Effector CD8-positive, alpha-beta T cell (primary cell): ENCODE results near the gene ESRP2.
A peak's percentile ranks its signal among the peaks of the same experiment; 100 is the strongest.

Experiments used
- DNase-seq: peaks from one replicate; lab custom pipeline; 2025; lab: John Stamatoyannopoulos, UW

Gene ESRP2

DNA sequence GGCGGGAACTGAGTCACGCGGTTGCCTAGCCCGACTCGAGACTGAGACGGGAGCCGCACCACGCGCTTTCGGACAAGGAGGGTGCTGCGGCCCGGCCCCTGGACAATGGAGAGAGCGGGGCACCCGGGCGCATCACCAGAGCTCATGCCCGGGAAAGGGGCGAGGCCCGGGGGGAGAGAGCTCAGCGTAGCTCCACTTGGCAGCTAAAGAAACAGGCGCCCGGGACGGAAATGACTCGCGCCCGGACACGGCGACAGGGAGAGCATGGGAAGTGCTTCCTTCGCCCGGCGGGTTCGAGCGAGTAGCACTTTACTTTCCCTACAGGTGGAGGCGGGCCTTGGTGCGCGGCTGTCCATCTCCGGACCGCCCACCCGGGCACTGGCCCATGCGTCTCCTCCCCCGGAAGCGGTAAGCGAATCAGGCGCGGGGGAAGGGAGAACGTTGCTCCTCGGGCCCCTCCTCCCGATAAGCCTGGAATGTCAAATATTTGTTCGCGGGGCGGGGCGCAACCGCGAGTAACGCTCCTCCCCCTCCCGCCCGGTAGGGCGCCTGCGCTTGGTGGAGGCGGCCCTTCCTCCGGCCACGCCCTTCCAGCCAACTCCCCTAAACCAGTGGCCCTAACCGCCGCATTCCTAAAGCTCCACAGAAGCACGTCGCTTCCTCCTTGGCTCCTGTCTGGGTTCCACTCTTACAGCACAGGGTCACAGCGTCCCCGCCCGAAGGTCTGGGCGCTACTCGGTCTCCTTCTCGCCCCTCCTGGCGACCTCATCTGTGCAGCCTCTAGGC is 1.5 kb upstream of the ESRP2 start:
- DNase-seq = peak; percentile 83

GRCh38 chr16:68236826-68237242 is 907 bp upstream of the ESRP2 start:
- no peak for DNase-seq

GRCh38 chr16:68236137-68236825 is 354 bp upstream of the ESRP2 start:
- peak; percentile 43 for DNase-seq

DNA sequence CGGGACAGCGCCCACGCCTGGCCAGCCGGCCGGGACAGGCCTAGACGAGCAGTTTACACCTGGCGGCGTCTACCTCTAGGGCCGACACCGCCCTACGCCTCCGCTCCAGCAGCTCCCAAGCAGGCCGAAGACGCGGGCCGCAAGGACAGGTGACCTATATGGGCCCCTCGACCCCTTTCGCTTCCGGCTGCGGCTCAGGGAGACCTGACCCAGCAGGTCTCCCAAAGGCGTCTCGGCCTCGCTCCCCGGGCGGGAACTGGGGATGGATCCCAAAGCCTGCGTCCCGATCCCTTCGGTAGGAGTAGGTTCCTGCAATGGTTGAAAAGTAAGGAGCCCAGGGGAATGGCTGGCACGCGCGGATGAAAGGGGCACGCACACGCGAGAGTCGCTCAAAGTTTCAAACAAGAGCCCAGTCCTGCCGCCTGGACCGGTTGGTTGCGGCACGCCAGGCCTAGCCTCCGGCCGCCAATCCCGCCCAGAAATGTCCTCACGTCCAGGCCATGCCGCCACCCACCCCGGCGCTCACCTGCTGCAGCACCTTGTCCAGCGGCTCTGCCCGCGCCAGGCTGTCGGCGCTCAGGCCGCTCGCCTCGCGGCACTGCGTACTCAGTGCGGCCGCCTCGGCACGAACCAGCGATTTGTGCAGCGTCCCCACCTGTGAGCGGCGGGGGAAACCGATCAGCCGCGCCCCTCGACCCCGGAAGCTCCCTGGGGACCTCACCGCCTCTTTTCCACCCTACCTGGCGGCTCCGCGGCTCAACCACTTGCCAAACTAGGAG is 630 bp downstream of the ESRP2 start:
- DNase-seq = no peak

- DNase-seq = no peak
These were observed 1.5 kb downstream of the ESRP2 start for GRCh38 chr16:68234188-68235107.

DNA sequence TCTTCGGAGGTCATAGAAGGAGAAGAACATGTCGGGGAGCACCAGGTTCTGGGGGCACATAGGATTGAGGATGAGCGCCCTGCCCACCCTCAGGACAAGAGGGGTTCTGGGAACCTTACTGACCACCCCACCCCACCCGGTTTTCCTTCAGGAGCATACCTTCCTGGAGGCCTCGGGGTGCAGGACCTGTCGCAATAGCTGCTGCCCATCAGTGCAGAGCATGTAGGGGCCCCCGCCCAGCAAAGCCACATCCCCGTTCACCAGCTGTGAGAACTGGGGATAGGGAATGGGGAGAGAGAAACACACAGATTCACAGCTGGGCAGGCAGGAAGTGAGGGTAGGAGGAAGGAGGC is 2.1 kb downstream of the ESRP2 start:
- DNase-seq = no peak

DNA sequence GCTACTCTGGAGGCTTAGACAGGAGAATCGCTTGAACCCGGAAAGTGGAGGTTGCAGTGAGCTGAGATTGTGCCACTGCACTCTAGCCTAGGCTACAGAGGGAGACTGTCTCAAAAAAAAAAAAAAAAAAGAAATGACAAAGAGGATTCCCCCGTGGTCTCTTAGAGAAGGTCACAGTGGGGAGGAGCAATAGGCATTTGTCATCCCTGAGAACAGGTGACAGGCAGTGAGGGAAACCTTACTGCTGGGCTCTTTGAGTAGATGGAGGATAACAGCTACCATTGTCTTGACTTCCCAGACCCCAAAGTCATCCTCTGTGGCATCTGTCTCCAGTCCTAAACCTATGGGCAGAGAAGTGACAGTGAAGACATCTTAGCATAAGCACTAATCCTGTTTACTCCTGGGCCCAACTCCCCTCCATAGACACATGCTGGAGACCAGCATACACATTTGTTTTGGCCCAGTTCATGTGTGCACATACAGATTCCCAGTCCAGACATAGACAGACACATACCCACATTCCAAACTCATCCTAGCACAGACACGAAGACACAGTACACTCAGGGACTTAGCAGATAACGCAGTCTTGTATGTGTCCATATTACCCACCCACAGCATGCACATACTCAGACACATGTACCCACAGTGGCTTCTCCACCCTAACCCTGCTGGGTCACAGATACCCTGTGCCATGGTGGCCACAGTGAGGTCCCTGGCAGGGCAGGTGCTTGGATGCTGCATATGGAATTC is 2.7 kb downstream of the ESRP2 start:
- DNase-seq = no peak

GRCh38 chr16:68232335-68232734 is 3.6 kb downstream of the ESRP2 start:
- no peak for DNase-seq

DNA sequence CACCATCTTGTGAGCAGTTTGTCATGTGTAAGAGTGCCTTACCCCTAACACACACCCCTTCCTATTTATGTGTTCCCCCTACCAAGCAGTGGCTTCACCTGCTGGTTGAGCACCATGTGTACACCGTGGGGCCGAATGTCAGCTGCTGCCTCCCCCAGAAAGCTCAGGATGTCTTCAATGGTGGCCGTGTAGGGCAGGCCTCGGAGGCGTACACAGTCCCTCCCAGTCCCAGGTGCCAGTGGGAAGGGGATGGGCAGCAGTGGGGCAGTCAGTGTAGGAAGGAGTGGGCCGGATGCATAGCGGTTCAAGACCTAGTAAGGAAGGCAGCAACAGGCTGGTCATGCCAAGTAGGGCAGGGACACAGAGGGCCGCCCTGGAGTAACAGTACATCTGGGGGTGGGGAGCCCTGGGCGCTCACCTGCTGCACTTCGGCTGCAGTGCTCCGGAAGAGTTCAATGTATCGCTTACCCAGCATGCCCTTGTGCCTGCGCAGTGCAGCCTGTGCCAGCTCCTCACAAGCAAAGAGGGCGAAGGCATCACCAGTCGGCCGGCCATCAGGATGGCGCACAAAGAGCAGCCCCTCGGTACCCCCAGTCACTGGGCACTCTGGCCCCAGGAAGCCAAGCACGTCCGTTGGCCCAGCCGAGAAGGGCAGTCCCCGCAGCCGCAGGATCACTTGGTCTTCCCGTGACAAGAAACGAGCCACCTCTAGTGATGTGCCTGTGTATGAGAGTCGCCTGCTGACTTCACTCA is 4.4 kb downstream of the ESRP2 start:
- no peak for DNase-seq

GRCh38 chr16:68230956-68231355 is 5.0 kb downstream of the ESRP2 start:
- no peak for DNase-seq

DNA sequence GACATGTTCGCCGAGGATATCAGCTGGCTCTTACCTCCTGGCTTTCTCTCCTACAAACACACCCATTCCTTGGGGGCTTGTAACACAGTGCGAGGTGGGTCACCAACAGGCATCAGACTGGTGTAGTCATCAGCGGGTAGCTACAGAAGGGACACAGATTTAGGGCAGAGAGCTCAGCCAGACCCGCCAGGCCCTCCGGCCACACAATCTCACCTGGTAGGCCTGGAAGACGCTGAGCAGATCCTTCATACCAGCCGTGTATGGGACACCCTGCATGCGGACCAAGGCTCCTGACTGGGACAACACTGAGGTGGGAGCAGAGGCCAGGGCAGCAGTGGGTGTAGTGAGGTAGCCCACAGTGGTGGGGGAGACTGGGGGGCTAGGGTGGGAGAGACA is 5.8 kb downstream of the ESRP2 start:
- no peak for DNase-seq

DNA sequence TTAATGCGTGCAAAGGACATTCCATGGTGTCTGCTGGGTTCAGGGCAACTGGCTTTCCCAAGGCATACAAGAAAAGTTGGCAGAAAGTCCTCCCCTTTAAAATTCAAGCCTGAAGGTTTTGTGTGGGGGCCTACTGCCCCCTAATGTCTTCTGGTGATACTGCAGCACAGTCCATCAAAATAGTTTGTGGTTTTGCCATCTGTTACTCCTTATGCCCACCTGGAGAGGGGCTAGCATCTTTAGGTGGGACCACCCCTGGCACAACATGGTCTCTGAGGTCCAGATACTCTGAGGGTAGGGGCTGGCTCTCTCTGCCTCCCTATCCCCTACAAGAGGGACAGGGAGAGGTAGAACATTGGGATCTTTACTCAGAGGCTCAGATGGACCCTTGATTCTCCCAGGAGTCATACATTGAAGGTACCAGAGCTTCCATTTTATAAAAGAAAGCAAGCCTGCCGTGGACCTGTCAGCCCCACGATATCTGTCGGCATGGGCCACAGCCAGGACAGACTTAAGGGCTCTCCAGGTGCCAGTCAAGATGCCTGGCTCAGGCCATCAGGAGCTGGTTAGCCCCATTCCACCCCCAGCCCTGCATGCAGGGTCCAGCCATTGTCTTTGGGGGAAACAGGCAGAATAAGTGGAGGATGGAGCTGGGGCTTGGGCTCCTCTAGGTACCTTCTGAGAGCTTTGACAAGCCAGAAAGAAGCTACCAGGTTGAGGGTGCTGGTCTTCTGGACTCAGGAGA is 6.3 kb downstream of the ESRP2 start:
- peak; percentile 24 for DNase-seq

GRCh38 chr16:68228652-68229051 is 7.3 kb downstream of the ESRP2 start:
- no peak for DNase-seq

DNA sequence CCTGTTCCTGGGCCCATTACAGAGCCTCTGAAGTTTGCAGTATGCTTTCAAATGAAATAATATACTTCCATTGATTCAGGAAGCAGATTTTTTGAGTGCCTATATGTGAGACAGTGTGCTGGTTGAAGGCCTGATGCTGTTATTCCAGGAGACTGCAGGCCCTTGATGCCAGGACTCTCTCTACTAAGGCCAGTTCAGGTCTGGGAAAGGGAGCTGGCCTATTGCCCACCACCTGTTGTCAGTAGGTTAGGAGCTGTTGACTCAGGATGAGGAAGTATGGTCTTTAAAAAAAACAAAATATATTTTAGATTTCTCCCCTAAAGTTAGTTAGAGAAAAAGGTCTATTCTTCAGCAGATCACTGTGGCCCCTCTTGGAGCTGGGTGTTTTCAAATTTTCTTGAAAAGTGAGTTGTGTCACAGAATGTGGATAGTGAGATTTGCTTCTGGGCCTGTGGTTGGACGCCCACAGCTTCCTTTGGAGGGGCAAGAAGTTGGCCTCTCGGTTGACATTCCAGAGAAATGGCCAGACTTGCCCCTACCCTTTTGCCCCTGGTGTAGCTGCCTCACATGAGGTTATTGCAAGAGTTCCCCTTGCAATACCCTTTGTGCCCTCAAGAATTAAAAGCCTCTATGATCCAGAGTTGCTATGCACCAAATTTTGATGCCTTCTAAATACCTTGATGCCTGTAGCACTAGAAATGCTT is 7.9 kb downstream of the ESRP2 start:
- no peak for DNase-seq

- no peak for DNase-seq
These were observed 8.6 kb downstream of the ESRP2 start for GRCh38 chr16:68227183-68227793.

- DNase-seq = no peak
These were observed 9.8 kb downstream of the ESRP2 start for GRCh38 chr16:68226116-68226515.

- no peak for DNase-seq
These were observed 12.9 kb downstream of the ESRP2 start for GRCh38 chr16:68223072-68223471.

GRCh38 chr16:68219725-68220351 is 16.1 kb downstream of the ESRP2 start:
- DNase-seq = no peak
